Measurements from ENCODE around the gene MAPK13.
"Not testable (repeated sequence)": the region's sequence is repeated elsewhere in the genome, so short reads cannot be mapped to it uniquely, and the experiment has no call there.

MAPK13 gene

GRCh38 chr6:36114798-36115408 lies 15.4 kb upstream of the MAPK13 start:
- DNase-seq (ENCODE audit: low read depth, low spot score) = no peak

GRCh38 chr6:36115412-36115811 lies 14.9 kb upstream of the MAPK13 start:
- DNase-seq (ENCODE audit: low read depth, low spot score) = no peak

- DNase-seq (ENCODE audit: low read depth, low spot score) = no peak
Observed at GRCh38 chr6:36116066-36116864, 14.0 kb upstream of the MAPK13 start.

DNA sequence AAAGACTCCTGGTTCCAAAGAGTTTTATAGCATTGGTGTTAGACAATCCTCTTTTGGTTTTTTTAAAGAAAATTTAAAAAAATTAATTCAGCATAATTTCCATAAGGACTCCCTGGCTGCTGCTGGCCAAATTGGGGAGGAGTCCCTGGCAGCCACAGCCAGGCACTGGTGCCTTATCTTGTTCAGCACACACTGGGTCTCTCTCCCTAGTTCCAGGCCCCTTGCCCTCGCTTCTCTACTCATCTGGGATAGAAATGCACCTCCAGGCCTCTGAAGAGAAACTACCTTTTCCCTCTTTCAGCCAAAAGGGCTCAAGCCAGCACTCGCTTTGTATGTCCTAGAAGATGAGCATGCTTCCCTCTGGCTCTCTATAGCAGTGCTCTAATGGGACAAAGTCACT lies 13.4 kb upstream of the MAPK13 start:
- no peak for DNase-seq (ENCODE audit: low read depth, low spot score)

GRCh38 chr6:36117658-36118549 lies 12.4 kb upstream of the MAPK13 start:
- DNase-seq (ENCODE audit: low read depth, low spot score) = no peak

GRCh38 chr6:36118550-36119107 lies 11.7 kb upstream of the MAPK13 start:
- DNase-seq (ENCODE audit: low read depth, low spot score) = no peak

DNA sequence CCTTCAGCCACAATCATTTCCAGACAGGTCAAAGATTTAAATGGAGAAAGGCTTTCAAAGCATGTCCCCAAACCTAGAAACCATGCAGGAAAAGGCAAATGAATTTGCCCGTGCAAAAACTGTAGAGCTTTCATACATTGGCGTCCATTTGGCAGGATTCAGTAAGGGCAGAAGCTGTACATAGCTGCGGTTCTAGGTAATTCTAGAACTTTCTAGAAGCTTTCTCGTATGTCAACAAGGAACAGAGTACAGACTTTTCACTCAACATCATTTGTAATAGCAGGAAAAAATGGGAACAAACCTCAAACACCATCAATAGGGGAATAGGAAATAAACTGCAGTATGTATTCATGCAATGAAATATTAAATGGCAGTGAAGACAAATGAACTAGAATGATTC lies 11.1 kb upstream of the MAPK13 start:
- DNase-seq (ENCODE audit: low read depth, low spot score) = no peak

- no peak for DNase-seq (ENCODE audit: low read depth, low spot score)
Observed at GRCh38 chr6:36120018-36120417, 10.3 kb upstream of the MAPK13 start.

GRCh38 chr6:36120539-36120938 lies 9.8 kb upstream of the MAPK13 start:
- DNase-seq (ENCODE audit: low read depth, low spot score) = no peak

GRCh38 chr6:36120979-36121786 lies 9.1 kb upstream of the MAPK13 start:
- no peak for DNase-seq (ENCODE audit: low read depth, low spot score)

DNA sequence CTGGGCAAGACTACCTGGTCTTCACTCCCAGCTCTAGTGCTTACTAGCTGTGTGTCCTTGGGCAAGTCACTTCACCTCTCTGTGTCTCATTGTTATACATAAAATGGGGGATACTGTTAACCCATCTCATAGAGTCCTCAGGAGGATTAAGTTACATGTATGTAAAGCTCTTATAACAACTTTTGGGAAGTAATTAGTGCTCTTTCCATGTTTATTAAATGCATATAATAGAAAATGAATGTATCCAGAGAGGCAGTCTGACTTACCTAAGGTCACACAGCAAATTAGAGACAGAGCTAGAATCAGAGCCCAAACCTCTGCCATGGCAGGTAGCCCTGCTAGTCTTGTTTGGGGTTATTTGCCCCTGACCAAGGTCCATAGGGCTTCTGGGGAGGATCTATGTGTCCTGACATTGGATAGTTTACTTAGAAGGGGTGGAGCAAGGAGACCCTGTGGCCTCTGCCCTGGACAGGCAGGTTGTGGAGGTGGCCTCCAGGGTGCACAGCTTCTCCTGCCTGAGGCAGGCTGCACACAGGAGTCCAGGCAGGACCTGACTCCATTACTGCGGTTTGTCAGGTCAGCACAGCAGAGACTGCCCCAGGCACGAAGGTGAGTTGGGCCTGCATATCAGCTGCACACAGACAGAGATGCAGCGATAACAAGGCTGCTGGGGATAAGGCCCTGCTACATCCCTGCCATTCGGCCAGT lies 8.4 kb upstream of the MAPK13 start:
- no peak for DNase-seq (ENCODE audit: low read depth, low spot score)

DNA sequence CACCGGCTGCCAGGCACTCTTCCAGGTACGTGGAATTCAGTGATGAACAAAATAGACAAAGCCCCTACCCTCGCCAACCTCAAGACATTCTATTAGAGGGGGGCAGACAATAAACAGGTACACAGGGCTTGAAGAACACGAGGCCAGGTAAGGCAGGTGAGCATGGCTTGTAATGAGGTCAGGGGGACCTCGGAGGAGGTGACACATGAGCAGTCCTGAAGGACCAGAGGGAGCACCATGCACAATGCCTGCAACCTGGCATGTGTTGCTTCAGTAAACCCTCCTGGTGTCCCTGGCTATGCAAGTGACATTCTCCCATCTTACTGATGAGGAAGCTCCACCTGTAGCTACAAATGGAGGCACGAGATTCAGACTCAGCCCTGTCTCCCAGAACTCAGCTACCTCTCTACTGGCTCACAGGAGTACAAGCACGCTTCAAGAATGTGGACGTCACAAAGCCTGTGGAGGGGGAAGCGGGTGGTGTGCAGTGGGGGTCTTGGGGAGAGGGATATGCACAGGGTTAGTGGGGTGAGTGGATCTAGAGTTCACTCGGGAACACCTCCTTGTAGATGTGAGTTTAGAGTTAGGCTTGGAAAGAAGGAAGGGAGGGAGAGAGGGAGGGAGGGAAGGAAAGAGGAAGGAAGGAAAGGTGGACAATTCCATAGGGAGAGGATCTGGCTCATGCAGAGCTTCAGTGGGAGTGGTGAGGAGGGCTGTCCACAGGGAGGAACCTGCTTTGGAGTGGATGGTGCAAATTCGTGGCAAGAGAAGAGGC lies 7.6 kb upstream of the MAPK13 start:
- DNase-seq (ENCODE audit: low read depth, low spot score) = no peak

DNA sequence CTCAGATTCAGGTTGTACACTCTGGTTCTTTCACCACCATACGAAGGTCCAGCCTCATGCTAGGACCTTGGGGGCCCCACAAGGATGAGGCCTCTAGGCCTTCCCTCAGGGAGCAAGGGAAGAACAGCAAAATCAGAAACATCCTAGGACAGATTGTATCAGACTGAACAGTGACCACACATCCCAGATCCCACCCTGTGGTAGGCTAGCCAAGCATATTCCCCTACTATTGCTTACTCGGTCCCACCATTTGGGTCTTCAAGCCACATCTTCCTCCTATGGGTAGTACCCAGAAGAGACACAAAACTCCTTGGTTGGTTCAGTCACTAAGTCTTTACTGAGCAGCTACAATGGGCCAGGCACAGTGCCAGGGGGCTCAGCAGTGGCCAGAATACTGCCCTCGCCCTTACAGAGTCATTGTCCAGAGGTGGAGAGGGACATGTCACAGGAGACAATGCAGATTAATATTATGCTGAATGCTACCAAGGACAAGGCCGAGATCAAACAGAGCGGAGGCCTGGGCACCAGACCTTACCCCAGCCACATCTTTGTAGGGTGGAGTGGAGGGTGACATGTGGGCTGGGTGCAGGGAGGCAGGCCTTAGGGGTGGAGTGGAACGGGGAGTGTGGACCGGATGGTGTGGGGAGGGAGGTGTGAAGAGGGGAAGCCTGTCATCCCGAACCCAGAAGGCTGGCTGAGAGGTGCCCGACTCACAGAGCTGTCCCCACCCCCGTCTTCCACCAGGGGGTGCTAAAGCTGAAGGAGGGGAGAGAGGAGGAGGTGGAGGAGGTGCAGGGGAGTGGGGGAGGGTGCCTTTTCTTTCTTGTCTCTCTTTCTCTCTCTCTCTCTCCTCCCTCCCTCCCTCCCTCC lies 6.8 kb upstream of the MAPK13 start:
- DNase-seq (ENCODE audit: low read depth, low spot score) = no peak

GRCh38 chr6:36124346-36124745 lies 6.0 kb upstream of the MAPK13 start:
- not testable (repeated sequence) for DNase-seq (ENCODE audit: low read depth, low spot score)

DNA sequence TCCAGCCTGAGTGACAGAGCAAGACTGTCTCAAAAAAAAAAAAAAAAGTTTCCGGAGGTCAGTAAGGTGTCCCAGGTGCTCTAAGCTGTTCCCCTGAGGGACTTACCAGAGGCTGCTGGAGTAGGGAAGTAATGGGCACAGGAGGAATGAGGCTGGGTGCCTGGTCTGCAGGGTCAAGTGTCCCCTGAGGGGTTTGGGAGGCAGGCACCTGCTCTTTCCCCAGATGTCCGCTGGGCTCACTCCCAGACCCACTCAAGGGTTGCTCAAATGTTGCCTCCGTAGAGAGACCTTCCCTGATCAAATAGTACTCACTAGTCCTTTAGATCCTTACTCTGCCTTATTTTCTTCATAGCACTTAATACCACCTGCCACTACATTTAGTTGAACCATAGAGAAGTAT lies 5.4 kb upstream of the MAPK13 start:
- no peak for DNase-seq (ENCODE audit: low read depth, low spot score)

- DNase-seq (ENCODE audit: low read depth, low spot score) = no peak
Observed at GRCh38 chr6:36125575-36125974, 4.7 kb upstream of the MAPK13 start.

GRCh38 chr6:36126121-36126520 lies 4.2 kb upstream of the MAPK13 start:
- DNase-seq (ENCODE audit: low read depth, low spot score) = no peak

DNA sequence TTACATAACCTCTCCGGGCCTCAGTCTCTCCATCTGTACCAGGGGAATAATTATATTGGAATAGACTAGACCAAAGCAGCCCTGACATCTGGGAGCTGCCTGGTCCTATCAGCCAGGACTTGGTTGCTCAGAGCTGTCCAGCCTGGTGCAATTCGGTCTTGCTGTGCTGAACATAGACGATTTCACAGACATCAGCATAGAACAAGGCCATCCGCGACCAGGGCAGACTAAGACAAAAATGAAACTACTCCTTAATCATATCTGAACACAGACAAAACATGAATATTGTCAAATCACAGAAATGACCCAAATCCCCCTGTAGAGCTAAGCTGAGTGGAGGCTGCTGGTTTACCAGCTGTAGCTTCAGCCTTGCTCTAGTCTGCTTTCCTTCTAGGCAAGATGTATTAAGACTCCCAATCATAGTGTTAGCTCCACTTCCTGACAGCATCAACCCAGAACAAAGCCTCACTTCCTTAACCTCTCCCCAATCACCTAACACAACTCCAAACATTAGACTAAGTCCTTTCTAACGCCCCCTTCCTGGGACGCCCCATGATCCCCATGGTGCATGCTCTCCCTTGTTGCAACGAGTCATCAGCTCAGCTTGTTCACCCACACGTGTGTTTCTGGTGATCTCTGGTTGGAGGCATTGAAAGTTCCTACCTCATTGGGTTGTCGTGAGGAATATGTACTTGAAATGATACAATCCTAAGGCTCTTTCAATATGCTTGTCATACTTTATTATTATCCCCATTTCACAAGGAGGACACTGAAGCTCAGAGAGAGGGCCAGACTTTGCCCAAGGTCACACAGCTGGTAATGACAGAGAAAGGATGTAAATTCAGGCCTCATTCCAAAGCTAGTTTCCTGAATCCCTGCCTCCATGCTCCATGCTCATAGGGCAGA lies 3.5 kb upstream of the MAPK13 start:
- no peak for DNase-seq (ENCODE audit: low read depth, low spot score)
